GM19025 (cell line): ENCODE data around the gene VEGFA.
"Not testable (repeated sequence)": the region's sequence is repeated elsewhere in the genome, so short reads cannot be mapped to it uniquely, and the experiment has no call there.

Experiments used
- ATAC-seq: cut with Tn5 transposase; IDR thresholded peaks from one replicate; pipeline ENCODE4 v1.9.1; 2021; ENCODE audit warnings: mild to moderate bottlenecking, low read depth, moderate library complexity; ENCODE audit not compliant: unreplicated experiment

VEGFA gene

GRCh38 chr6:43814111-43814510 lies 44.1 kb downstream of the VEGFA start:
- ATAC-seq = no peak

DNA sequence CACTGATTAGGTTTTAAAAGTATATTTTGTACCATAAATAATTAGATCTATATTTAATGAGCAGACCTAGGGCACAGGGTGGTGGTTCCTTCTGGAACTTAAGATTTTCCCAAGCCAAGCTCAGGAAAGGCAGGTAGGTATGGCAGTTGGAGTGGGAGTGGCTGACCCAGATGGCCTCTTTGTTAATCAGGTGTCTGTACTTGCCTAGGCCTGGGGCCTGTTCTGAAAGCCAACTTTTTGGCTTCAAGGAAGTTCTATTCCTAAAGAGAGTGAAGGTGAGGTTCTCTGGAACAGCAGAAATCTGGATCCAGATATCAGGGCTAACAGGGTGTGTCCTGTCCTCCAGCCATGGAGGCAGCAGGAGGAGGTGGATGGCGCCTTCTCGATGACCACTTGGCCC lies 44.9 kb downstream of the VEGFA start:
- no peak for ATAC-seq

- no peak for ATAC-seq
Measured at GRCh38 chr6:43817192-43817591, 47.2 kb downstream of the VEGFA start.

DNA sequence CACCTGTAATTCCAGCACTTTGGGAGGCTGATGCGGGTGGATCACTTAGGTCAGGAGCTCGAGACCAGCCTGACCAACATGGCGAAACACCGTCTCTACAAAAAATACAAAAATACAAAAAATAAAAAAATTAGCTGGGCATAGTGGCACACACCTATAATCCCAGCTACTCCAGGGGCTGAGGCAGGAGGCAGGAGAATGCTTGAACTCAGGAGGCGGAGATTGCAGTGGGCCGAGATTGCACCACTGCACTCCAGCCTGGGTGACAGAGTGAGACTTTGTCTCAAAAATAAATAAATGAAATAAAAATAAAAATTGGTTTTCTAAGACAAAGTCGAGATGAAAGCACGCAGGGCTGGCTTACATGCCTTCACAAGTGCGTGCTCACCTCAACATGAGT lies 49.0 kb downstream of the VEGFA start:
- ATAC-seq = not testable (repeated sequence)

GRCh38 chr6:43819958-43820357 lies 49.9 kb downstream of the VEGFA start:
- no peak for ATAC-seq

- no peak for ATAC-seq
Measured at GRCh38 chr6:43820486-43820885, 50.5 kb downstream of the VEGFA start.

DNA sequence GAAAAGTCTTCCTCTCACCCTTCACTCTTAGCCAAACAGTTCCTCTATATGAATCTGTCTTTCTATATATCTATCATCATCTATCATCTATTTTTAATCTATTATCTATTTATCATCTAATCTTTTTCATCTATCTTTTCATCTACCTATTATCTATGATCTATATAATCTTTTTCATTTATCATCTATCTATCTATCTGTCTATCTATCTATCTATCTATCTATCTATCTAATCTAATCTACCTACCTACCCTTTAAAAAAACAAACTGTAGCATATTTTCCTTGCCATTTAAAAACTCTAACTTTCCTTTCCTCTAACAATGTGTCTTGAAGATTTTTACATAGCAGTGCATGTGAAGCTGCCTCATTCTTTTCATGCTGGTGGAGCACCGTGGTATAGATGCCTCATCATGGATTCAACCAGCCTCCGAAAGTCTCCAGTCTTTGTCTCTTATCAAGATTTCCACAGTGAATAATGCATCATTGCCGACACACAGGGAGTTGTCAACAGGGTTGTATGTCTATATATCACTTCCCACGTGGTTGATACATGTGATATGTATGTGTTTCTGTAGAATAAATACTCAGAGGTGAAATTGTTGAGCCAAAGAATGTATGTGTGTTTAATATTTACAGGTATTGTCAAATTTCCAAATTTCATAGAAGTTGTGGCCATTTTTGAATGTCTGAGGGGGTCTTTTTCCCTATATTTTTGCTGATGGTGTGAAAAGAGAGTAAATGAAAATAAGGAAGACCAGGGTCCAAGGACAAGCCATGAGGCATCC lies 51.3 kb downstream of the VEGFA start:
- ATAC-seq = no peak

DNA sequence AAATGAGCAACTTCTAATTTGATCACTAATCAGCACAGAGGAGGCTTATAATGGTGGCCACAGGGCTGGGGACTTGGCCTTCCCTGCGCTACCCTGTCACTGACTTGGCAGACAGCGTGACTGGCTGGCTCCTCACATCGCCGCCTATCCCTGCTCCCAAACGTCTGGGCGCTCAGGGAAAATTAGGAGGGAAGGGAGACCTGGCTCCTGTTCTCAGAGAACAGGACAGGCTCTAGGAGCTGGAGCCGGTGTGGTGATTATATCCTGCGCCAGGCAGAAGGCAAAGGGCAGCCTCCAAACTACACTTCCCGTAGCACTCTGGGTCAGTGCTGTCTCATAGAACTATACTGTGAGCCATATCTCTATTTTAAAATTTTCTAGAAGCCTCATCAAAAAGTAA lies 53.4 kb downstream of the VEGFA start:
- ATAC-seq = no peak

DNA sequence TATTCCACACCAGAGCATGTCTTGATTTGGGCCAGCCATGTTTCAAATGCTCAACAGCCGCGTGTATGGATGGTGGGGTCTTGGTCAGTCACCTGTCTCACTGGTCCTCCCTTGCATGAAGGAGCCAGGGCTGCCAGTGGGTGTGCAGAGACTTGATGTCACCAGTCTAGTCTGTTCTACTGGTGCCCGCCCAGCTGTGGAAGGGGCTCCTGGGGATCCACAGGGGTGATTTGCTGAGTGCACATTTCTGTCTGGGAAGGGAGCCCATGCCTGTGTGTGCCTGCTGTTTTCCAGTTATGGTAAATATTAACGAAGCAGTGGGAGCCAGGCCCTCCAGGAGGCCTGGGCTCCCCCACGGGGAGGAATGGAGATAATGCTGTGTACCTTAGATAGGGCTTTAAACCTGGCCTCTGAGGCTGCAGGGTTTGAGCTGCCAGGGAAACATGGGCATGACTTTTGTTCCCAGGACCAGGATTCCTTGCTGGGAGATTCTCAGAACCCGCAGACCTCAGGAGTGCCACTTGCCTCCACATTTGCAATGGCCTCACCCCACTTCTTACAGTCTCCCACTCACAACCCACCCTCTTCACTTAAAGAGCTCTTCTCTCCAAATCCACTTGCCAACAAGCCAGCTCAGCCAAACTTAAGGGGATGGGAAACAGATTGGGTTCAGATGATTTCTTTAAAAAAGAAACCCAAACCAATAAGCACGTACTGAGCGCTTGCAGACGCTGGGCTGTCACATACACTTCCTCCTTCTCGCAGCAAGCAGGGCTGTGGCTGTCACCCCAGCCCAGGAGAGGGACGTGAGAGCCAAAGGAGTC lies 54.1 kb downstream of the VEGFA start:
- ATAC-seq = no peak

GRCh38 chr6:43824703-43825064 lies 54.7 kb downstream of the VEGFA start:
- no peak for ATAC-seq

DNA sequence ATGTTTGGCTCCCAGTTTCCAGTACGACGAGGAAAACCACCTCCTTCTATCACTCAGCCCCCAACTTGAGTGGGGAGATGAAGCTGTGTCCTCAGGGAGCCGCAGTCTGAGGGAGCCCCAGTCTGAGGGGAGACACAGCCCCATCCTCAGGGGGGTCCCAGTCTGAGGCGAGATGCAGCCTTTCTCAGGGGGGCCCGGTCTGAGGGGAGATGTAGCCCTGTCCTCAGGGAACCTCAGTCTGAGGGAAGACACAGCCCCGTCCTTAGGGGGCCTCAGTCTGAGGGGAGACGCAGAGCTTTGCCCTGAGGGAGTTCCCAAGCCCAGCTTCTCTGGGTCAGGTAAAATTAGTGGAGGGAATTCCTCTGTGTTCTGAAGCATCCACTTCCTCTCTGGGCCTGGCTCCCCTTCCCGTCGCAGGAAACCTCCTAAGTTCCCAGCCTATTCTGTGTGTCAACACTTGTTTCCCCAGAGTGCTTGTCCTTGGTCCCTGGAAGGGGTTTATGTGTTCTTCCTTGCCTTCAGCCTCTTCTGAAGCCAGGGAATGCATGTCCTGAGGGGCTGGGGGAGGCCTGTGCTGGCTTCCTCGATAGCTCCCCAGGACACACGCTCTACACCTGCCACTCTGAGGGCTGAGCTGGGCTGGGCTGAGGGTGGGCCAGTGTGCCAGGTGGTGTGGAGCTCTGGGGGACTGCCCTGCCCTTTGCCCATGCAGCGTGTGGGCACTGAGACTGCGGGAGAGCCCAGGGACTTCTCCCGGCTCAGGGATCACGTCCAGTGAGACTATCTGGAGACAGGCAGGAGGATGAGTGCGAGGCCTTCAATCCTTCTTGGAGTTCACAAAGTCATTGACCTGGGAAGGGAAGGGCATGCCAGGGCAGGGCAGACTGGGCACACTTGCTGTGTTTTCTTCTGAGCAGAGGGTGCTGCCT lies 55.4 kb downstream of the VEGFA start:
- no peak for ATAC-seq

GRCh38 chr6:43826730-43827129 lies 56.7 kb downstream of the VEGFA start:
- no peak for ATAC-seq

- no peak for ATAC-seq
Measured at GRCh38 chr6:43827898-43828297, 57.9 kb downstream of the VEGFA start.

DNA sequence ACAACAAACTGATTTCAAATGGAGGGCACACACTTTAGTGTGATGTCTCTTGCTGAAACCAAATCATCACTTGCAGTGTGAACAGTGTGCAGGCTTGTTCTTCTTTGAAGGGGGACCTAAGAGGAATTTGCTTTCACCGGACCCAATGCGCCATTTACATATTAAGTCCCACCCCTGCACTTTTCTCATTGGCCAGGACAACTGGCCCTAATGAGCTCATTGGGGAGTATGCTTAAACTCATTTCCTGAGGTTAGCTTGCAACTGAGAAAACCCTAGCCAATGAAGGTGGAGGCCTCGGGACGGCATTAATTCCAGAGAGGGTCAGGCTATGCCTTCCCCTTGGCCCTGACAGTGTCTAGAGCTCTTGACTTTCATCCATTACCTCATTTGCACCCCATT lies 58.7 kb downstream of the VEGFA start:
- ATAC-seq = no peak

- ATAC-seq = no peak
Measured at GRCh38 chr6:43829470-43829869, 59.5 kb downstream of the VEGFA start.

DNA sequence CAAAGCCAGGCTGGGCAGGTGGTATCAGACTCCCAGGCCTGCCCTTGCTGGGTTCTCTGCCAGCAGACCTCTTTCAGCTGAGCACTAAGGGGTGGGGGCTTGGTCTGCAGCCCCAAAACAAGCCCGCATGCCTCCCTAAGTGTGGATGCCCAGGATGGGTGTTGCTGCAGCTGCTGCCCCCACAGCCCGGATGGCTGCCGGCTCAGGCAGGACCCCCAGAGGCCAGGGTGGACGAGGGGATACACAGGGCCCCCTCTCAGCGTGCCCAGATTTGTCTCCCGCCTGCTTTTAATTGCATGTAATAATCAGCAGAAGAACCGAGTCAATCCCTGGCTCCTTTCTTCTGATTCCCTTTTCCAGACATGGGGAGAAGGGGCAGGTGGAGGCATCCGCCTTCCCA lies 60.8 kb downstream of the VEGFA start:
- no peak for ATAC-seq

DNA sequence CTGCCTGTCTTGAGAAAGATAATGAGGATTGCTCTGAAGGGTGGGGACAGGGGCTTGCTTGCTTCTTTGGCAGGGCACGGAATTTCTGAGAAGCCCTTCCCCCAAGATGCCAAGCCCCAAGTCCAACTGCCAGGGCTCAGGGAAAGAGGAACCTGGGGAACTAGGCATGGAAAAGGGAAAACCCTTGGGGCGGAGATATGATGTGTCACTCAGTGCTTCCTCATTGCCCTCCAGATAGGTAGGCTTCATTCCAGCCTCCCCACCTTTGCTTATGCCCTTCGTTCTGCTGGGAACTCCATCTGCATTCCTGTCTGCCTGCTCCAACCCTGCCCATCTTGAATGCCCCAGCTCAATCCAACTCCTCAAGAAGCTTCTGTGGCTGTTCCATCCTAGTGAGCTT lies 61.2 kb downstream of the VEGFA start:
- ATAC-seq = no peak

- no peak for ATAC-seq
Measured at GRCh38 chr6:43833223-43833995, 63.4 kb downstream of the VEGFA start.

DNA sequence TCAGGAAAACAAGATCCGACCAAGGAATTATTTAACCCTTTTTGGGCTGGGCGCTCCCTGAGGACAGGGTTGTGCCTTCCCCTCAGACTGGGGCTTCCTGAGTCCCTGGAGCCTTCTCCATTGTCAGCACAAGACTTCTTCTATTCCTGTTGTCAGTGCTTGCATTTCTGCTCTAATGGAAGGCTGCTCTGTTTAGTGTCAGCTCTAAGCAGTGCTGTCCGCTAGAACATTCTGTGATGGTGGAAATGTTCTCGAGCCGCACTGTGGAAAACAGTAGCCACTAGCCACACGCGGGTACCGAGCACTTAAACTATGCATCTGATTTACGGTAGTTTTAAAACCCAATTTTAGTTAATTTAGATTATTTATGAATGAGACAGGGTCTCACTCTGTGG lies 64.0 kb downstream of the VEGFA start:
- ATAC-seq = no peak

- ATAC-seq = no peak
Measured at GRCh38 chr6:43834528-43835155, 64.6 kb downstream of the VEGFA start.
